Measurements from ENCODE around the gene PRODH2.
"Not testable (repeated sequence)": the region's sequence is repeated elsewhere in the genome, so short reads cannot be mapped to it uniquely, and the experiment has no call there.

Gene PRODH2

GRCh38 chr19:35824150-35824549 is 11.5 kb upstream of the PRODH2 start:
- no peaks in the 10 kb centered on the region for H3K36me3 Mint-ChIP-seq
- H3K4me3 Mint-ChIP-seq = no peak overlapping the region
- DNase-seq = no peak
- no peaks in the 10 kb centered on the region for H3K9me3 Mint-ChIP-seq
- no peaks in the 10 kb centered on the region for H3K4me1 Mint-ChIP-seq
- H3K27me3 Mint-ChIP-seq = peaks cover 21% of the 10 kb centered on the region
- CTCF ChIA-PET = no interaction called here
- no peak overlapping the region for H3K27ac Mint-ChIP-seq

- Mint-ChIP-seq H3K27ac (no peak overlapping the region), H3K27me3 (peaks cover 32% of the 10 kb centered on the region), H3K4me3 (no peak overlapping the region), H3K4me1 (no peaks in the 10 kb centered on the region), H3K36me3 (no peaks in the 10 kb centered on the region), H3K9me3 (no peaks in the 10 kb centered on the region)
- CTCF ChIA-PET = no interaction called here
- no peak for DNase-seq
These were observed 9.9 kb upstream of the PRODH2 start for GRCh38 chr19:35822579-35822978.

DNA sequence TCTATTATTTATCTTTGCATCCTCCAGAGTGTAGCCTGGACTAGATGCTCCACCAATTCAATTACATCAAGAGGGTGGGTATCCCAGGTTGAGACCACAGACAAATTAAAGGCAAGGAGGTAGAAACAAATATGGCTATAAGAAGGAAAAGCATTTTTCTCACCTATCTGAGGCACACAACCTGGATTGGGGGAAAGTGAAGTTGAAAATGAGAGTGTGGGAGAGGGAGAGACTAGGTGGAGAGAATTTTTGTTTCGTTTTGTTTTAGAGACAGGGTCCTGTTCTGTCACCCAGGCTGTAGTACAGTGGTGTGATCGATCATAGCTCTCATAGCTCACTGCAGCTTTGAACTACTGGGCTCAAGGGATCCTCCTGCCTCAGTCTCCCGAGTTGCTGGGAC is 5.8 kb upstream of the PRODH2 start:
- Mint-ChIP-seq H3K27me3 (peaks cover 32% of the 10 kb centered on the region), H3K4me3 (no peak overlapping the region), H3K9me3 (peaks cover 1% of the 10 kb centered on the region)

DNA sequence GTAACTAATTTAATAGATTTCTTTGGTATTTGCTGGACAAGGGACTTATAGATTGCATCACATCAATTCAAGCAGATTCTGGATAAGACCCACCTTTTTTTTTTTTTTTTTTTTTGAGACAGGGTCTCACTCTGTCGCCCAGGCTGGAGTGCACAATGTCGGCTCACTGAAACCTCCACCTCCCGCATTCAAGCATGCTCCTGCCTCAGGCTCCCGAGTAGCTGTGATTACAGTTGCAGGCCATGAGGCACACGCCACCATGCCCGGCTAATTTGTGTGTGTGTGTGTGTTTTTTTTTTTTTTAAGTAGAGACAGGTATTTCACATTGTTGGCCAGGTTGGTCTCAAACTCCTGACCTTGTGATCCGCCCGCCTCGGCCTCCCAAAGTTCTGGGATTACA is 4.2 kb upstream of the PRODH2 start:
- DNase-seq = no peak
- Mint-ChIP-seq H3K36me3 (no peaks in the 10 kb centered on the region), H3K4me1 (no peaks in the 10 kb centered on the region), H3K9me3 (peaks cover 2% of the 10 kb centered on the region), H3K27ac (no peak overlapping the region), H3K27me3 (peaks cover 33% of the 10 kb centered on the region), H3K4me3 (no peak overlapping the region)
- CTCF ChIA-PET = no interaction called here

More for the DNA sequence above, 5.8 kb upstream of the PRODH2 start:
- no peaks in the 10 kb centered on the region for H3K36me3 Mint-ChIP-seq
- no peak for DNase-seq
- H3K27ac Mint-ChIP-seq = no peak overlapping the region
- no peaks in the 10 kb centered on the region for H3K4me1 Mint-ChIP-seq
- CTCF ChIA-PET = interaction anchor here (1.4 to 3.2 kb wide), 2 partner anchors 78 to 124 kb away, joined by 4 to 27 read pairs; no protein-coding TSS in a partner anchor

DNA sequence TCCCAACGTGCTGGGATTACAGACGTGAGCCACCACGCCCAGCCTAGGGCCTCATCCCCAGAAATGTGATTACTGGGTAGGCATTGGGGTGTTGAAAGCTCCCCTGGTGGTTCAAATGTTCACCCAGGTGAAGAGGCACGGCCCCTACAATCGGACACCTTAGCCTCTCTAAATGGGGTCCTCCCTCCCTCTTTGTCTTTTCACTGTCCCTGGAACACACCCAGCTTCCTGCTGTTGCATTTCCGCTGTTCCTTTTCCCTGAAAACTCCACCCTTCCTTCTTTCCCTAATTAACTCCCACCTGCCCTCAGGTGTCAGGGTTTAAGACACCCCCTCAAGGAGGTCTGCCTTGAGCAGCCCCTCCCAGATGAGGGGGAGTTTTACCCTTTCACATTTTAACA is 3.6 kb upstream of the PRODH2 start:
- Mint-ChIP-seq H3K4me3 (no peak overlapping the region), H3K27ac (no peak overlapping the region), H3K36me3 (no peaks in the 10 kb centered on the region), H3K4me1 (no peaks in the 10 kb centered on the region), H3K27me3 (peaks cover 36% of the 10 kb centered on the region), H3K9me3 (peaks cover 2% of the 10 kb centered on the region)
- DNase-seq = no peak
- CTCF ChIA-PET = interaction anchor here (0.6 kb wide), 1 partner anchor 123 kb away, joined by 3 read pairs; no protein-coding TSS in a partner anchor

- no peak overlapping the region for H3K4me3 Mint-ChIP-seq
- CTCF ChIA-PET = no interaction called here
- H3K4me1 Mint-ChIP-seq = no peaks in the 10 kb centered on the region
- H3K27me3 Mint-ChIP-seq = peaks cover 28% of the 10 kb centered on the region
- H3K27ac Mint-ChIP-seq = no peak overlapping the region
- H3K36me3 Mint-ChIP-seq = no peaks in the 10 kb centered on the region
- H3K9me3 Mint-ChIP-seq = peaks cover 2% of the 10 kb centered on the region
- no peak for DNase-seq
These were observed 622 bp upstream of the PRODH2 start for GRCh38 chr19:35813043-35813890.

- H3K9me3 Mint-ChIP-seq = peaks cover 2% of the 10 kb centered on the region
- CTCF ChIA-PET = no interaction called here
- H3K27ac Mint-ChIP-seq = no peak overlapping the region
- no peak for DNase-seq
- H3K36me3 Mint-ChIP-seq = no peaks in the 10 kb centered on the region
- no peak overlapping the region for H3K4me3 Mint-ChIP-seq
- peaks cover 28% of the 10 kb centered on the region for H3K27me3 Mint-ChIP-seq
- no peaks in the 10 kb centered on the region for H3K4me1 Mint-ChIP-seq
These were observed 1.1 kb downstream of the PRODH2 start for GRCh38 chr19:35811317-35812219.

DNA sequence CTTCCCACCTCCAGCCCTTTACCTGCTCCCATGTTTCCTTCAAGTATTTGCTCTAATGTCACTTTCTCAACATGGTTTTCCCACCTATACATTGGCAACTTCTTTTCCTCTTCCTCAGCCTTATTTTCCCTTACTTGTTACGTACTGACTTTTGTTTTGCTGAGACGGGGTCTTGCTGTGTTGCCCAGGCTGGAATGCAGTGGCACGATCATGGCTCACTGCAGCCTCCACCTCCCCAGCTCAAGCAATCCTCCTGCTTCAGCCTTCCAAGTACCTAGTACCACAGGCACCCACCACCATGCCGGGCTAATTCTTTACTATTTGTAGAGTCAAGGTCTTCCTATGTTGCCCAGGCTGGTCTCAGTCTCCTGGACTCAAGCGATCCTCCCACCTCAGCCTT is 5.0 kb downstream of the PRODH2 start:
- H3K36me3 Mint-ChIP-seq = no peaks in the 10 kb centered on the region
- H3K27me3 Mint-ChIP-seq = peaks cover 39% of the 10 kb centered on the region
- H3K9me3 Mint-ChIP-seq = no peaks in the 10 kb centered on the region
- peaks cover 7% of the 10 kb centered on the region for H3K4me1 Mint-ChIP-seq
- H3K27ac Mint-ChIP-seq = no peak overlapping the region
- no peak overlapping the region for H3K4me3 Mint-ChIP-seq
- CTCF ChIA-PET = no interaction called here
- no peak for DNase-seq

DNA sequence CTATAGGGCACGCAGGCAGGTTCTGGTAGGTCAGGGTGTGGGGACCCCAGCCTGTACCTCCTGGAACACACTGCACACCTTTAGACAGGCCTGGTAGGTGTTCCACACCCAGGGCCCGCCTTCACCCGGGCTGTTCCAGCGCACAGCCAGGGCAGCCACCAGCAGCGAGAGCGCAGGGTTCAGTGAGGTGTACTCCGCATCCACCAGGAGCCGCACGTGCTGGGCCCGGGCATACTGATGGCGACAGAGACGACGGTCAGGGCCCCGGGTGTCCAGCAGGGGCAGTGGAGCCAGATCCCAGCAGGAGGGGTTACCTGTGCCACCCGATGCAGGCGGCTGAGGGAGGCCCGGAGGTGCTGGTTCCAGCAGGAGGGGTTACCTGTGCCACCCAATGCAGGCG is 6.0 kb downstream of the PRODH2 start:
- Mint-ChIP-seq H3K27ac (no peak overlapping the region), H3K4me3 (no peak overlapping the region), H3K27me3 (peaks cover 30% of the 10 kb centered on the region), H3K9me3 (no peaks in the 10 kb centered on the region), H3K36me3 (no peaks in the 10 kb centered on the region), H3K4me1 (peaks cover 7% of the 10 kb centered on the region)
- CTCF ChIA-PET = no interaction called here
- DNase-seq = no peak

DNA sequence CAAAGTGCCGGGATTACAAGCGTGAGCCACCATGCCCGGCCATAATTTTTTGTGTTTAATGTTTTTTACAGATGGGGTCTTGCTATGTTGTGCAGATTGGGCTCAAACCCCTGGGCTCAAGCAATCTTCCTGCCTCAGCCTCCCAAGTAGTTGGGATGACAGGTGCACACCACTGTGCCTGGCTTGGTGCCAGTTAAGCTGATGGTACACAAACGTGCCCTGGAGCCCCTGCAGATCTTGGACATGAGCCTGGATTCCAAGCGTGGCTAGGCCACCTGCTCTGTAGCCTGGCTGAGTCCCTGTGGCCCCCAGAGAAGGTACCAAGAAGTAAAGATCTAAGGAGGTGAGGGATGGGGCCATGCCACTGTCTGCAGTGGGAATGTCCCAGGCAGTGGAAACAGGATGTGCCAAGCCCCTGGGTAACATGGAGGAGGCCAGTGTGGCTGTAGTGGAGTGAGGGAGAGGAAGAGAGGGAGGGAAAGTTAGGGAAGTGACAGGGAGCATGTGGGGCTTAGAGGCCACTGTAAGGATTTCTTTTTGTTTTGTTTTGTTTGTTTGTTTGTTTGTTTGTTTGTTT is 7.0 kb downstream of the PRODH2 start:
- CTCF ChIA-PET = no interaction called here
- Mint-ChIP-seq H3K9me3 (no peaks in the 10 kb centered on the region), H3K4me3 (no peak overlapping the region), H3K36me3 (no peaks in the 10 kb centered on the region), H3K4me1 (peaks cover 7% of the 10 kb centered on the region), H3K27me3 (peaks cover 29% of the 10 kb centered on the region), H3K27ac (no peak overlapping the region)
- no peak for DNase-seq

DNA sequence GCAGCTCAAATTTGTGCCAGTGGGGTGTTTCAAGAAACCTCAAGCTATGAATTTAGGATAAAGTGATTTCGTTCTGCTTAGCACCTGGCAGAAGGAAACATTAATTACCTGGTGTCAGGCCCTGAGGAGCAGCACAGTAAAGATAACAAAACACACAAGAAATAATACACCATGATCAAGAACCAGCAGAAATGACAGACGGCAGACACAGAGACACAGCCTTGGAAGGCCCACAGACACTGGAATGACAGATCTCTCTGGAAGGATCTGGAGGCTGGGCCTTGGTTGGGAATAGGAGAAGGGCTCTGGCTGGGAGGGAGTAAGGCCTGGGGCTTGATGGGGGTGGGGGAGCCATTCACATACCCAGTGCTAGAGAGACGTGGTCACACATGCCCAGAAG is 10.8 kb downstream of the PRODH2 start:
- no peak for DNase-seq
- CTCF ChIA-PET = interaction anchor here (1.1 kb wide), 1 partner anchor 18 kb away, joined by 5 read pairs; no protein-coding TSS in a partner anchor
- no peak overlapping the region for H3K27ac Mint-ChIP-seq
- no peaks in the 10 kb centered on the region for H3K9me3 Mint-ChIP-seq
- H3K36me3 Mint-ChIP-seq = no peaks in the 10 kb centered on the region
- H3K4me1 Mint-ChIP-seq = peaks cover 7% of the 10 kb centered on the region
- no peak overlapping the region for H3K4me3 Mint-ChIP-seq
- H3K27me3 Mint-ChIP-seq = peaks cover 49% of the 10 kb centered on the region

GRCh38 chr19:35797663-35798062 is 15.0 kb downstream of the PRODH2 start:
- Mint-ChIP-seq H3K4me1 (no peaks in the 10 kb centered on the region), H3K4me3 (no peak overlapping the region), H3K36me3 (no peaks in the 10 kb centered on the region), H3K27ac (no peak overlapping the region), H3K27me3 (peaks cover 64% of the 10 kb centered on the region), H3K9me3 (no peaks in the 10 kb centered on the region)
- DNase-seq = no peak
- CTCF ChIA-PET = no interaction called here

DNA sequence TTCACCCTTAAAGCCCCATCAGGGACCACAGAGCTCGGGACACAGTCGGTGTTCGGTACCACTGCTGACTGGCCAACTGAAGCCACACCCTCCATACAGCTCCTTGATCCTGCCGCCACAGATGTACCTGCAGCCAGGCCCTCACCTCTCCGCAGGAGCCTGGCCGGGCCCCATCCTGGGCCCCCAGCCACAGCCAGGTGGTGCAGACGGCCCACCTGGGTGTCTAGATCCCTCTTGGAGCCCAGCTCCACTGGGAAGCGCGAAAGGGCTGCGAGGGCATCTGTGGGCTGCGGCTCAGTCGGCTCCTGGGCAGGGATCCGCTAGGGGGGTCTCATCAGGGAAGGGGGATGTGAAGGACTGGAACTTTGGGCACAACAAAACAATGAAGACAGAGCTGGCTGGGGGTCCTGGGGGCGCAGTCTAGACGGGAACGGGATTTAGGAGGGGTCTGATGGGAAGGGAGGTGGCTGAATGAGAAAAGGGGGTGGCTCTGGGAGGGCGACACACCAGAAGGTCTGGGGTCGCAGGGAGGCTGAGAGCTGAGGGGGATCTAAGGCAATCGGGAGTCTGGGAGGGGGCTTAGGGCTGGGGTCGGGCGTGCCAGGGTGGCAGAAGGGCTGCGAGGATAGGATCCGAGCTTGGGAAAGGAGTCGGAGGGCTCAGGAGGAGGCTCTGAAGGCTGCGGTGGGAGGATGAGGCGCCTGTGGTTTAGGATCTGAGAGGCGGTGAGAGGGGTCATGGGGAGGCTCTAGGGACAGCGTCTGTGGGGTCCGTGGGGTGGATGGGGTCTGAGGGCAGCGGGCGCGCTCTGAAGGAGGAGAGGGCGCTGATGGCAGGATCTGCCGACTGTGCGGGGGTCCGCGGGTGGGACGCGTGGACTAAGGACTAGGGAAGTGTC is 15.8 kb downstream of the PRODH2 start:
- H3K9me3 Mint-ChIP-seq = no peaks in the 10 kb centered on the region
- H3K36me3 Mint-ChIP-seq = no peaks in the 10 kb centered on the region
- no peak overlapping the region for H3K4me3 Mint-ChIP-seq
- peaks cover 64% of the 10 kb centered on the region for H3K27me3 Mint-ChIP-seq
- no peaks in the 10 kb centered on the region for H3K4me1 Mint-ChIP-seq
- no peak overlapping the region for H3K27ac Mint-ChIP-seq
- DNase-seq = no peak
- CTCF ChIA-PET = no interaction called here

GRCh38 chr19:35795564-35795963 is 17.1 kb downstream of the PRODH2 start:
- H3K4me1 Mint-ChIP-seq, H3K4me3 Mint-ChIP-seq, H3K36me3 Mint-ChIP-seq, H3K27ac Mint-ChIP-seq, DNase-seq, CTCF ChIA-PET, H3K9me3 Mint-ChIP-seq: not testable (repeated sequence)
- H3K27me3 Mint-ChIP-seq = peaks cover 64% of the 10 kb centered on the region

All from activated naive CD4-positive, alpha-beta T cell treated with anti-CD3 and anti-CD28 coated beads, Interleukin-2, amount 10 ng/mL, durations not matched to agents 7 days and 5 days (primary cell).